MV-4-11 (cell line): ENCODE measurements around the gene BCL7A.
A peak's percentile ranks its signal among the peaks of the same experiment; 100 is the strongest.
"Not testable (repeated sequence)": the region's sequence is repeated elsewhere in the genome, so short reads cannot be mapped to it uniquely, and the experiment has no call there.

Source experiments
- DNase-seq: peaks from one replicate; lab custom pipeline; 2025; lab: John Stamatoyannopoulos, UW

BCL7A gene

GRCh38 chr12:122021822-122022392, at the start of gene BCL7A:
TSS of gene BCL7A (plus strand) at chr12:122021884. CDS start at chr12:122022092, 208 bp downstream.
- peak; percentile 68 for DNase-seq

GRCh38 chr12:121974026-121974985, 47.4 kb upstream of the BCL7A start:
- DNase-seq = no peak

- no peak for DNase-seq
Observed at GRCh38 chr12:121975021-121975420, 46.7 kb upstream of the BCL7A start.

- DNase-seq = no peak
Observed at GRCh38 chr12:121976950-121977349, 44.7 kb upstream of the BCL7A start.

- peak; percentile 96 for DNase-seq
Observed at GRCh38 chr12:121980191-121980891, 41.3 kb upstream of the BCL7A start.

GRCh38 chr12:121980892-121981272, 40.8 kb upstream of the BCL7A start:
- no peak for DNase-seq

- no peak for DNase-seq
Observed at GRCh38 chr12:121981456-121981855, 40.2 kb upstream of the BCL7A start.

GRCh38 chr12:121982950-121983349, 38.7 kb upstream of the BCL7A start:
- no peak for DNase-seq

- DNase-seq = peak; percentile 83
Observed at GRCh38 chr12:121983536-121984210, 38.0 kb upstream of the BCL7A start.

- no peak for DNase-seq
Observed at GRCh38 chr12:121986489-121987245, 35.0 kb upstream of the BCL7A start.

- not testable (repeated sequence) for DNase-seq
Observed at GRCh38 chr12:121988519-121988918, 33.2 kb upstream of the BCL7A start.

GRCh38 chr12:121989276-121990113, 32.2 kb upstream of the BCL7A start:
- DNase-seq = no peak

GRCh38 chr12:121990114-121990647, 31.5 kb upstream of the BCL7A start:
- DNase-seq = no peak

GRCh38 chr12:121990692-121991603, 30.7 kb upstream of the BCL7A start:
- DNase-seq = no peak

GRCh38 chr12:121992059-121992879, 29.4 kb upstream of the BCL7A start:
- DNase-seq = peak; percentile 79

- DNase-seq = no peak
Observed at GRCh38 chr12:121996050-121996944, 25.4 kb upstream of the BCL7A start.

- DNase-seq = no peak
Observed at GRCh38 chr12:121996945-121997612, 24.6 kb upstream of the BCL7A start.
